Esophagus muscularis mucosa (tissue), 3 donors: ENCODE results near the gene TPCN1.

Source experiments
- POLR2A ChIP-seq: fragments of 450-650 bp; IDR thresholded peaks from one replicate; pipeline ENCODE4 v1.6.1; 2017; ENCODE audit warnings: antibody characterized with exemption, moderate library complexity, mild to moderate bottlenecking, low read depth
- POLR2AphosphoS5 ChIP-seq, 2 donors: sonication (generic); formaldehyde crosslinking; IDR thresholded peaks; one replicate each; pipeline ENCODE4 v1.6.1; 2017; ENCODE audit warnings: antibody characterized with exemption in 2 of 2
- TF ChIP-seq, protein P1 (sequence below), 3 experiments: fragments of 200-600 bp in 2 of 3; fragments of 450-650 bp in 1 of 3; sonication (generic) in 2 of 3; IDR thresholded peaks; one replicate each; pipeline ENCODE4 v1.5.1; 2017 to 2019; ENCODE audit warnings: antibody characterized with exemption in 3 of 3, mild to moderate bottlenecking in 2 of 3, moderate library complexity in 1 of 3

DNA sequence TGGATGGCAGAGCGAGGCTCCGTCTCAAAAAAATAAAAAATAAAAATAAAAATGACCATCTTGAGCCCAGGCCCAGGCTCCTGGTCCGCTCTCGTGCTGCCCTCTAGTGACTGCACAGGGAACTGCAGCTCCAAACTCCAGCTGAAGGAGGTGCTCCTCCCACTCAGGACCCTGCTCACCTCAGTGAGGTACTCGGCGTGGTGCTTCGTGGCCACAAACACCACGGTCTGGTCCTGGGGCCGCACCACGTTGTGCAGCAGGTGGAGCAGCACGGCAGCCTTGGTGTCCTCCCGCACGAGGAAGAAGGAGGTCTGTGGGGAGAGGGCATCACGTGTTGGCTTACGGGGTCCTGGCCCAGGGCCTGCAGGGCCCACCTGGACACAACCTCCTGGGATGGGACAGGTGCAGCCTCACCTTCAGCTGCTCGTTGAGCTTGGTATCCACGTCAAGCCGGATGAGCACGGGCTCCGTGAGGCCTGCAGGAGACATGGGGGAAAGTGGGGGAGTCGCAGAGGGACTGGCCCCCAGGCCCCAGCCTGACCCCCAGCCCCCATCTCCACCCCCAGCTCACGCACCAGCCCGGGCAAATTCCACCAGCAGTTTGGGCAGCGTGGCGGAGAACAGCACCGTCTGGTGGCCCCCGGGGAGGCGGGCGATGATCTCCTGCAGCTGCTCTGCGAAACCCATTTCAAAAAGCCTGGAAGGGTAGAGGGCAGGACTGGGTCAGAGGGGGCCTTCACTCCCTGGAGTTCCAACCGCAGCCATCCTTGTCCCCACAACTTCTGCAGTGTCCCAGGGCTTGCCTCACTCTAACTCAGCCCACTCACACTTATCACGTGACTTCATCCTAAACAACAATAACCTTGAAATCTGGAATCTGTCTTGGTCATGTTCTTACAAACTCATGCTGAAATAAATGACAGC, 46.5 kb upstream of the TPCN1 start:
- TF ChIP-seq, protein P1, sequence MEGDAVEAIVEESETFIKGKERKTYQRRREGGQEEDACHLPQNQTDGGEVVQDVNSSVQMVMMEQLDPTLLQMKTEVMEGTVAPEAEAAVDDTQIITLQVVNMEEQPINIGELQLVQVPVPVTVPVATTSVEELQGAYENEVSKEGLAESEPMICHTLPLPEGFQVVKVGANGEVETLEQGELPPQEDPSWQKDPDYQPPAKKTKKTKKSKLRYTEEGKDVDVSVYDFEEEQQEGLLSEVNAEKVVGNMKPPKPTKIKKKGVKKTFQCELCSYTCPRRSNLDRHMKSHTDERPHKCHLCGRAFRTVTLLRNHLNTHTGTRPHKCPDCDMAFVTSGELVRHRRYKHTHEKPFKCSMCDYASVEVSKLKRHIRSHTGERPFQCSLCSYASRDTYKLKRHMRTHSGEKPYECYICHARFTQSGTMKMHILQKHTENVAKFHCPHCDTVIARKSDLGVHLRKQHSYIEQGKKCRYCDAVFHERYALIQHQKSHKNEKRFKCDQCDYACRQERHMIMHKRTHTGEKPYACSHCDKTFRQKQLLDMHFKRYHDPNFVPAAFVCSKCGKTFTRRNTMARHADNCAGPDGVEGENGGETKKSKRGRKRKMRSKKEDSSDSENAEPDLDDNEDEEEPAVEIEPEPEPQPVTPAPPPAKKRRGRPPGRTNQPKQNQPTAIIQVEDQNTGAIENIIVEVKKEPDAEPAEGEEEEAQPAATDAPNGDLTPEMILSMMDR (IDR thresholded peaks at IDR 0.05) = peak in 2 of 3 experiments; percentile 88 to 95
- TF ChIP-seq POLR2A = no peak
- no peak for TF ChIP-seq POLR2AphosphoS5 (IDR thresholded peaks at IDR 0.05)
